ENCODE data around the gene SLC23A2.

SLC23A2 gene

GRCh38 chr20:4961746-4962145 lies 39.6 kb downstream of the SLC23A2 start:
- no peak for DNase-seq

GRCh38 chr20:4959592-4959991 lies 41.7 kb downstream of the SLC23A2 start:
- no peak for DNase-seq

DNA sequence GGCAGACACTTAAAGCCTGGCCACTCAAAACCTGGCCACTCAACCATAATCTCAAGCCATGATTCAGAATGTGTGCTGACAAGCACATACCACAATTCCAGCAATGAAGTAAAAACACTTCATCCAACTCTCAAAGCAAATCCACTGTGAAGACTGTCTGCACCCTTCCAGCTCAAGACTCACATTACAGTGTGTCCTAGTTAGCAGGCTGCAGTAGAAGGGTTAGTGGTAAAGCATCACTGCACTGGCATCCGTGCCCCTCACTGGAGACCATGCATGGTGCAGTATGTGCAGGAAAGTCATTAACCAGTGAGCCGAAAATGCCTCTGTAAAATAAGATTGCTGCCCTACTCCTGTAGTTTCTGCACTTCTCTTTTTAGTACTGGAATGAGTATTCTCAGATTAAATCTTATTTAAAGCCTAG lies 43.4 kb downstream of the SLC23A2 start:
- no peak for DNase-seq

DNA sequence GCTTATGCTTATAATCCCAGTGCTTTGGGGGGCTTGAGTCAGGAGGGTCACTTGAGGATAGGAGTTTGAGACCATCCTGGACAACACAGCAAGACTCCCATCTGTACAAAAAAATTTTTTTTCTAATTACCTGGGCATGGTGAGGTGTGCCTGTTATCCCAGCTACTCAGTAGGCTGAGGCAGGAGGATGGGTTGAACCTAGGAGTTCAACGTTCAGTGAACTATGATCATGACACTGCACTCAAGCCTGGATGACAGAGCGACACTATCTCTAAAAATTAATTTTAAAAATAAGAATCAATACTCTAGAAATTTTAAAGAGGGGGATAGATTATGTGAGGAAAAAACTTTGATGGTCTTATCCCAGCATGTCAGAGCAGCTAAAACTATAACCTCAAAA lies 44.1 kb downstream of the SLC23A2 start:
- no peak for DNase-seq

DNA sequence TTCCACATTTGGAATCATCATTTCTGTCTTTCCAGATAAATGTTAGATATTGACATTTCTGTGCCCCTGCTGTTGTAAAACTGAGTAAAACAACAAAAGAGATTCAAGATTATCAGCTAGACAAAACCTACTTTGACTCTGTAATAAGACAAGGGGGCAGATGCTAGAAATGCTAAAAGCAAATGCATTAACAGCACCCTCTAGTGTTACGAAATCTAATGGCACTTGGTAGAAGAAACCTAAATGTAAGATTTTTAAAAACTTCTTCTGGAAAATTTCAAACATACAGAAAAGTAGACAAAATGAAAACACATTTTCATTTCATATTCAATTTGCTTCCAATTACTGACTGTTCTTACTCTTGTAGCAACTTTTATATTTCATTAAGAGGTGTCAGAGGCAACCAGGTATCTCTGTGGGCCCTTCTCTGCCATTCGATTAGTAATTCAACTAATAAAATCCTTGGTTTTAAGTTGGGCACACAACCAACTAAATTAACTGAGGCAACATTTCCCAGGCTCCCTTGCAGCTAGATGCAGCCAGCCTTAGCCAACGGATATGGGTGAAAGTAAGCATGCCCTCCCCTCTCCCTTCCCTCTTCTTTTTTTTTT lies 45.0 kb downstream of the SLC23A2 start:
- peak; percentile 74 for DNase-seq

DNA sequence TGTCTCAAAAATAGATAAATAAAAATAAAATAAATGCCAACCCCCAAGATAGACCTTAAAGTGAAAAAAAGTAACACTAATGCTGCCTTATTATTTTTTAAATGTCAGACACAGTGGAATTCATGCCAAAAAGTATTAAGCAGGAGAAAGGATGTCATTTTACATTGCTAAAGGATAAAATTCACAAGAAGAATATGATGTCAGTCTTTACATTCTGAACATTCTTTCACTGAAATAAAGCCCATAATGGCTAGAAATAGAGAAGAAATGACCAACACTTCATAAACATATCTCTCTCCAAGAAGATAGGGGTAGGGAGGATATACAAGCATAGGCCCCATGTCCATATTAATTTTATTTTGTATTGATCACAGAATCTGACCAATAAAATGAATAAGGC lies 47.4 kb downstream of the SLC23A2 start:
- DNase-seq = no peak

GRCh38 chr20:4952229-4952628 lies 49.1 kb downstream of the SLC23A2 start:
- no peak for DNase-seq

GRCh38 chr20:4951299-4951698 lies 50.0 kb downstream of the SLC23A2 start:
- DNase-seq = no peak

DNA sequence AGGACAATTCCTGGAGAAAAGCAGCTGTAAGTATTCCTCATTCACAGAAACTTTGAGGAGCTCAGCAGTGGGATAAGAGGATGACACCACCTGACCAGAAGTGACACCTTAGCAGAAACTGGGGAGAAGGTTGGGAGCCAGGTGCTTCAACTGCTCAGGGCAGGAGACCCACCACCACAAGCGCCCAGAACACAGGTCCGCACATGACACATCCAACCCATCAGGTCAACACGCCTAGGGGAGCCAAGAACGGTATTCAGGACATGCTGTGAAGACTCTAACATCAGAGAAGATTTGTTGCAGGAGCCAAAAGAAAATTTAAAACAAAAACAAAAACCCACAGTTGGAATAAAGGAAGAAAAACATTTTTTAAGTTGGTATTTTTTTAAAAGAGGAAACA lies 50.5 kb downstream of the SLC23A2 start:
- no peak for DNase-seq

DNA sequence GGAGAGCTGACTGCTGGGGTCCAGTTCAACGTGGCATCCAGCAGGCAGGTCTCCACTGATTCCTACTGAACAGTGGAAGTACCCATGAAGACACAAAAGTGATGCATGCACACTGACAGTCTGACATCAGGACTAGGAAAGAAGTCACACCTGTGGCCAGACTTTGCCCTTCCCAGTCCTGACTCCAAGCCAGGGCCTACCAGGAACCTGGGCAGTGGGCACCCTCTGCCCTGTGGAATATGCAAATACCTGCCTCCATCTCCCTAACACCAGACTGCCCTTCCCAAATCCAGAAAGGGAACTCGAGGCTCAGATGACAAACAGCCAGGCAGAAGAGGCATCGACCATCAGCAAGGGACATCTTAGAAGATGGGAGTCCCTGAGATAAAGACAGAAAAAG lies 50.9 kb downstream of the SLC23A2 start:
- DNase-seq = no peak

DNA sequence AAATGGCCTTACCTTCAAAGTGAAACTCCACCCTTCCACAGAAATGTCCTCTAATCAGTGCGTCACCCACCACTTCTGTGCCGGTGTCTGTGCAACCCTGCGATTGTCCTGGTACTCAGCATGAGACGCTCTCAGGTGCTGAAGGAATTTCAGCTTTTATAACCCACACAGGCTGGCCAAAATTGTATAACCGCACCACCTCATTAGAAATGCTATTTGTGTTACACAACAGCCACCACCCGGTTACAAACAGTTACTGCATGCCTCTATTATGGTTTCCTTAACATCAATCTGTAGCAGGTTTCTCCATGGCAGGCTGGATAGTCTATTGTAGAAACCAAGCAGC lies 51.5 kb downstream of the SLC23A2 start:
- no peak for DNase-seq

DNA sequence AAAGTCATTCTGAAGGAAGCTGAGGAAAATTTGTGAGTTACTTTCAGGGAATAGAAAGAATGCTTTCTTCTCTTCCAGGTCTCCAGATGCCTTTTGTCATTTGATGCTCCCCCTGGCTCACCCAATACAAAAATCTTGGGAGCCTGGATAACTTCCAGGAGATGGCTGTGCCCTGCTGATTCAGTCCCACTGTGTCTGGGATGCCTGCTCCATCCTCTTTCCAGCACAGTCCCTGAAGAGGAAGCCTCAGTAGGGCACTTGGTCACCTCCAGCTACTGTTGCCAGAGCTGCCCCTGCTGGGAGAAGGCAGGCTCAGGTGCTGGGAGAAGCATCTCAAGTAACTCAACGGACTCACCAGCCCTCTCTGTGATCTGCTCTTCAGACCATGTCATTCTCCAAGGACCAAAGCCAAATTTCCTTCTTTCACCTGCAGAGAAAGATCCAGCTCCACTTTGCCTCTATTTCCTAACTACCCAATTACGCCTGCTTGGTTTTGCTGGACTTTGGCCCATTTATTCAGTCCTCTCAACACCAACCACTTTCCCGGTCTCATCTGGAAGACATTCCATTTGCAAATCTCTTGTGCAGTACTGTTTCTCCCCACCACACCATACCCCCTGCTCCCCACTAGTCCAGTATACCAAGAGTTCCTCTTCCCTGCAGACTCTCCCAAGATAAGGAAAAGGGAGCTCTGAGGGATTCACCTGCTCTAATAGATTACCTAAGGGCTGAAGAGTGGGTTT lies 53.3 kb downstream of the SLC23A2 start:
- no peak for DNase-seq

GRCh38 chr20:4946986-4947385 lies 54.3 kb downstream of the SLC23A2 start:
- no peak for DNase-seq

DNA sequence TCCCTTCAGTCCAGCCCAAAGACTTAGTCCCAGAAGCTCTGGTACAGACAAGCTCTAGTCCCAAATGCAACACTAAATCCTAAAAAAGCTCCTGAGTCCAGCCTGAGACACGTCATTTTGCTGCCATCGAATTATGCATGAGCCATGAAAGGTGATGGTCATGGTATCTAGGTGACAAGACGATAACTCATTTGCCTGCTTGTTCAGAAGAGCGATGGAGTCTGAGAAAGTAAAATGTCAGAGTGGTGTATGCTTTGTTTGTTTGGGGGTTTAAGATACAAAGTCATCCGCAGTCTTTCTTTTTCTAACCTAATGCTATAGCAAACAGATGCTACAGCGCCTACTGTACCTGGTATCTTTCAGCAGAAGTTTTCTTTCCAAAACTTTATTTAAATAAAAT lies 54.7 kb downstream of the SLC23A2 start:
- no peak for DNase-seq

- no peak for DNase-seq
Observed at GRCh38 chr20:4944518-4945313, 56.6 kb downstream of the SLC23A2 start.

DNA sequence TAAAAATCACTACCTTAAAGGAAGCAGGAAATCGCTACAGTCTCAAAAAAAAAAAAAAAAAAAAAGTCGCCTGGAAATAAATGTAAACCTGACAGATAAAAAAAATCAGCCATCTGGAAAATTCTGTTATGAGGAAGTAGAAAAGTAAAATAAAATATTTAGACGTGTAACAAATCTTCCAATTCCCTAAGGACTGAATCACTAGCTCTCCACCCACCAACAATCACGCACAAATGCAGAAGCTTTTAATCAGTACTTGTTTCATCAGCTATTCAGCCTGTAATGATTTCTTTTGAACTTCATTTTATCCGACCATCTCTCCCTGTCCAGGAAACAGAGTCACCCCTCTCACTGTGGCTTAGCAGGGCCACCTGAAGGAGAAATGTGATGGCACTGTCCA lies 59.0 kb downstream of the SLC23A2 start:
- no peak for DNase-seq

DNA sequence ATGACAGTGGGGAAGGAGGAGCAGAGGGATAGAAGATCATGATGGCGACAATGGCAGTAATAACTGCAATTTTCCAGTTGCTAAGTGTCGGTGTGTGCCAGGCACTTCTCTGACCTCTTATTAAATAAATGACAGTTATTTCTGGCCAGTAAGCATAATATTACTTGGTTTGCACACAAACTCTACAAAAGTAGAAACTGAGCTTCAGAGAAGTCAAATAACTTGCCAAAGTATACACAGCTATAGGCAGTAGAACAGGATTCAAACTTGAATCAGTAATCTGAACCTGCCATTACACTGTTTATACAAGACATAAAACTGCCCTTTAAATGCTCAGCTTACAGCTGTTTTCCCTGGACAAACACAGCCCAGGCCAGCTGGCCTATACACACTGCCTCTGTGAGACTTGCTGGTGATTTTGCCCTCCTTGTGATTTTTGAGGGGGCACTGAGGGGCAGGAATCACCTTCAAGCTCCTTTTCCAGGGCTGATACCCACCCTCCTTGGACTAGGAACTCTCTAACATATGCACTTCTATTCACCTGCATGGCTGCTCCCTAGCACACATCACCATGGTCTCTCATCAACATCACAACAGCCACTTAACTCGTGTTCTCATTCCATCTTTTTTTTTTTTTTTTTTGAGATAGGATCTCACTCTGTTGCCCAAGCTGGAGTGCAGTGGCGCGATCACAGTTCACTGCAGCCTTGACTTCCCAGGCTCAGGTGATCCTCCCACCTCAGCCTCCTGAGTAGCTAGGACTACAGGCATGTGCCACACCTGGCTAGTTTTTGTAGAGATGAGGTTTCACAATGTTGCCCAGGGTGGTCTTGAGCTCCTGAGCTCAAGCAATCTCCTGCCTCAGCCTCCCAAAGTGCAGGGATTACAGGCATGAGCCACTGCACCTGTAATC lies 63.6 kb downstream of the SLC23A2 start:
- peak; percentile 59 for DNase-seq

- no peak for DNase-seq
Observed at GRCh38 chr20:4936851-4937406, 64.4 kb downstream of the SLC23A2 start.

DNA sequence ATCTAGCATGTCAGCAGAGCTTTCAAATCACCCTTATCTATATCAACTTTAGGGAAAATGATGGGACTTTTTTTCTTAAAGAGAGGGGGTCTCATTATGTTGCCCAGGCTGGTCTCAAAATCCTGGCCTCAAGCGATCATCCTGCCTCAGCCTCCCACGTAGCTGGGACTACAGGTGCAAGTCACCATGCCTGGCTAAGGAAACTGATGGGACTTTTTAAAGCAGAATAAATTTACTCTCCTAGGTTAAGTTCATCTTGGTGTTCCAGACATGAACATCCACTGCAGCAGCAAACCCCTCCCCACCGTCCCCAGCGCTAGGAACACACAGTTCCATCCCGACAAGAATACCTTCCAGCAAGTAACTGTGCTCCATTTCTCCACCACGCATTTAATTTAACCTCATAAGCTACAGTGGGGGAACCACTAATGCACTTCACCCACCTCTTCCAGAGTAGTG lies 64.9 kb downstream of the SLC23A2 start:
- no peak for DNase-seq

DNA sequence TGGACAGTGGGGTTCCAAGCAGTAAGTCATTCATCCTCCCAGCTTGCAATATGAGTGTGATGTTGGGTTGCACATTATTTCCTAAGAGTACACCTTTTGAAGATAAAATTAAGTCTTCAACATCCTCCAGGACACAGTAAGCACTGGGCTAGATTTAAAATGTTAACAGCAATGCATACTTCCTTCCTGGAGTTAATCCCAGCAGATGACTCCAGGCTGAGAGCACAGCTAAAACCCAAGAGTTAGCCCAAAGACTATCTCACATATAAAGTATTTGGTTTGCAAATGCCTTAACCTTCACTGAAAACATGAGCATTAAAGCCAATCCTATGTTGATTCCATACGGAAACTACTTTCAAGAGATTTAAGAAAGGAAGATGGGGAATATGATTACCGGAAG lies 69.2 kb downstream of the SLC23A2 start:
- DNase-seq = no peak

GRCh38 chr20:4929686-4930397 lies 71.5 kb downstream of the SLC23A2 start:
- no peak for DNase-seq

All from NCI-H1105 treated with DMSO at 0.1 percent for 48 hours (cell line).